ENCODE measurements around the gene SCUBE3. TPM values are rescaled to one million over a fixed set of nuclear protein-coding genes. Genes with fewer than 3 reads are reported as not detected.

Gene SCUBE3
- total RNA-seq, 1 experiment from 2014 or later = 0.17 TPM

- H3K4me1 ChIP-seq (replicated peaks; ENCODE audit: insufficient read depth) = no peaks in the 10 kb centered on the region
- ChIA-PET CTCF (interaction anchor here (0.7 kb wide), 1 partner anchor 13 kb away, joined by 4 read pairs; no protein-coding TSS in a partner anchor), POLR2A (ENCODE audit: unreplicated experiment) (no interaction called here)
- H3F3A ChIP-seq (ENCODE audit: insufficient read depth, low read depth) = no peaks in the 10 kb centered on the region; the same call in 1 of the 2 replicates
- intact Hi-C loops (cut with micrococcal nuclease; ENCODE audit: unreplicated experiment) = no loop called here
- no peaks in the 10 kb centered on the region for H3K9me3 ChIP-seq (ENCODE audit: insufficient read depth, low read depth)
- no peak overlapping the region for H3K4me3 ChIP-seq
- H3K9me2 ChIP-seq (ENCODE audit: insufficient read depth) = no peaks in the 10 kb centered on the region
- H2AFZ ChIP-seq = no peak overlapping the region
- no peak for TF ChIP-seq EZH2 (IDR thresholded peaks at IDR 0.05; ENCODE audit: low read depth)
- no peak for TF ChIP-seq CTCF (conservative IDR thresholded peaks at IDR 0.05)
- no peak overlapping the region for H3K27ac ChIP-seq
- no TSS peak for BruUV-seq (replicated peaks)
- DNase-seq = no peak
- no peaks in the 10 kb centered on the region for H3K79me2 ChIP-seq (ENCODE audit: low read depth)
- H4K20me1 ChIP-seq (ENCODE audit: insufficient read depth) = no peaks in the 10 kb centered on the region
- H3K27me3 ChIP-seq (ENCODE audit: insufficient read depth, low read depth) = peaks cover 17% of the 10 kb centered on the region
- no peak overlapping the region for H3K4me2 ChIP-seq
- H3K36me3 ChIP-seq (ENCODE audit: low read depth) = no peaks in the 10 kb centered on the region
These were observed 4.3 kb downstream of the SCUBE3 start for GRCh38 chr6:35218021-35218420.

GRCh38 chr6:35218456-35218855 lies 4.7 kb downstream of the SCUBE3 start:
- peaks cover 14% of the 10 kb centered on the region for H3K27me3 ChIP-seq (ENCODE audit: insufficient read depth, low read depth)
- no peak for DNase-seq
- no peaks in the 10 kb centered on the region for H4K20me1 ChIP-seq (ENCODE audit: insufficient read depth)
- TF ChIP-seq EZH2 (IDR thresholded peaks at IDR 0.05; ENCODE audit: low read depth) (no peak), CTCF (conservative IDR thresholded peaks at IDR 0.05) (no peak)
- no peaks in the 10 kb centered on the region for H3K36me3 ChIP-seq (ENCODE audit: low read depth)
- no peak overlapping the region for H3K4me3 ChIP-seq
- no peaks in the 10 kb centered on the region for H3K9me3 ChIP-seq (ENCODE audit: insufficient read depth, low read depth)
- no peak overlapping the region for H3K4me2 ChIP-seq
- H3K27ac ChIP-seq = no peak overlapping the region
- H3F3A ChIP-seq (ENCODE audit: insufficient read depth, low read depth) = no peaks in the 10 kb centered on the region; the same call in 1 of the 2 replicates
- POLR2A ChIA-PET (ENCODE audit: unreplicated experiment) = interaction anchor here (0.5 kb wide), 1 partner anchor 982 kb away, joined by 7 read pairs; the partner anchor contains the start of gene HMGA1
- intact Hi-C loops (cut with micrococcal nuclease; ENCODE audit: unreplicated experiment) = no loop called here
- CTCF ChIA-PET = interaction anchor here (0.7 kb wide), 1 partner anchor 13 kb away, joined by 4 read pairs; no protein-coding TSS in a partner anchor
- no TSS peak for BruUV-seq (replicated peaks)
- H3K4me1 ChIP-seq (replicated peaks; ENCODE audit: insufficient read depth) = no peaks in the 10 kb centered on the region
- no peak overlapping the region for H2AFZ ChIP-seq
- no peaks in the 10 kb centered on the region for H3K9me2 ChIP-seq (ENCODE audit: insufficient read depth)
- H3K79me2 ChIP-seq (ENCODE audit: low read depth) = no peaks in the 10 kb centered on the region

- ChIA-PET POLR2A (ENCODE audit: unreplicated experiment) (no interaction called here), CTCF (no interaction called here)
- no peak overlapping the region for H2AFZ ChIP-seq
- H3K27ac ChIP-seq = no peak overlapping the region
- no peaks in the 10 kb centered on the region for H3K4me1 ChIP-seq (replicated peaks; ENCODE audit: insufficient read depth)
- no peaks in the 10 kb centered on the region; the same call in 1 of the 2 replicates for H3F3A ChIP-seq (ENCODE audit: insufficient read depth, low read depth)
- TF ChIP-seq CTCF (conservative IDR thresholded peaks at IDR 0.05) (no peak), EZH2 (IDR thresholded peaks at IDR 0.05; ENCODE audit: low read depth) (no peak)
- H3K79me2 ChIP-seq (ENCODE audit: low read depth) = no peaks in the 10 kb centered on the region
- no peaks in the 10 kb centered on the region for H3K36me3 ChIP-seq (ENCODE audit: low read depth)
- H4K20me1 ChIP-seq (ENCODE audit: insufficient read depth) = no peaks in the 10 kb centered on the region
- peaks cover 2% of the 10 kb centered on the region; the same call in 1 of the 2 replicates for H3K27me3 ChIP-seq (ENCODE audit: insufficient read depth, low read depth)
- no peak overlapping the region for H3K4me2 ChIP-seq
- intact Hi-C loops (cut with micrococcal nuclease; ENCODE audit: unreplicated experiment) = no loop called here
- DNase-seq = no peak
- H3K9me3 ChIP-seq (ENCODE audit: insufficient read depth, low read depth) = no peaks in the 10 kb centered on the region
- H3K9me2 ChIP-seq (ENCODE audit: insufficient read depth) = no peaks in the 10 kb centered on the region
- no peak overlapping the region for H3K4me3 ChIP-seq
- no TSS peak for BruUV-seq (replicated peaks)
These were observed 6.0 kb downstream of the SCUBE3 start for GRCh38 chr6:35219683-35220326.
